T-helper 2 cell treated with Interferon-gamma antibody and Interleukin-4, amounts not matched to agents 5 μg/mL and 100 μg/mL, for 36 hours (primary cell): Measurements from ENCODE around the gene TTC21A.
A peak's percentile ranks its signal among the peaks of the same experiment; 100 is the strongest.

Experiments used
- DNase-seq: peaks from one replicate; pipeline ENCODE4 v3.0.0; 2021; ENCODE audit warnings: low spot score
- H3K27ac Mint-ChIP-seq: one replicate; pipeline ENCODE4 v1.8.0; 2021; ENCODE audit warnings: mild to moderate bottlenecking, mixed read lengths
- H3K27me3 Mint-ChIP-seq: one replicate; pipeline ENCODE4 v1.8.0; 2021; ENCODE audit warnings: low read depth, mixed read lengths
- H3K36me3 Mint-ChIP-seq: one replicate; pipeline ENCODE4 v1.8.0; 2021; ENCODE audit warnings: low read depth, mixed read lengths
- H3K4me1 Mint-ChIP-seq: one replicate; pipeline ENCODE4 v1.8.0; 2021; ENCODE audit warnings: low read depth, mixed read lengths
- H3K4me3 Mint-ChIP-seq: one replicate; pipeline ENCODE4 v1.8.0; 2022; ENCODE audit warnings: mild to moderate bottlenecking, moderate library complexity, mixed read lengths
- H3K9me3 Mint-ChIP-seq: one replicate; pipeline ENCODE4 v1.8.0; 2021; ENCODE audit warnings: mixed read lengths

Gene TTC21A

DNA sequence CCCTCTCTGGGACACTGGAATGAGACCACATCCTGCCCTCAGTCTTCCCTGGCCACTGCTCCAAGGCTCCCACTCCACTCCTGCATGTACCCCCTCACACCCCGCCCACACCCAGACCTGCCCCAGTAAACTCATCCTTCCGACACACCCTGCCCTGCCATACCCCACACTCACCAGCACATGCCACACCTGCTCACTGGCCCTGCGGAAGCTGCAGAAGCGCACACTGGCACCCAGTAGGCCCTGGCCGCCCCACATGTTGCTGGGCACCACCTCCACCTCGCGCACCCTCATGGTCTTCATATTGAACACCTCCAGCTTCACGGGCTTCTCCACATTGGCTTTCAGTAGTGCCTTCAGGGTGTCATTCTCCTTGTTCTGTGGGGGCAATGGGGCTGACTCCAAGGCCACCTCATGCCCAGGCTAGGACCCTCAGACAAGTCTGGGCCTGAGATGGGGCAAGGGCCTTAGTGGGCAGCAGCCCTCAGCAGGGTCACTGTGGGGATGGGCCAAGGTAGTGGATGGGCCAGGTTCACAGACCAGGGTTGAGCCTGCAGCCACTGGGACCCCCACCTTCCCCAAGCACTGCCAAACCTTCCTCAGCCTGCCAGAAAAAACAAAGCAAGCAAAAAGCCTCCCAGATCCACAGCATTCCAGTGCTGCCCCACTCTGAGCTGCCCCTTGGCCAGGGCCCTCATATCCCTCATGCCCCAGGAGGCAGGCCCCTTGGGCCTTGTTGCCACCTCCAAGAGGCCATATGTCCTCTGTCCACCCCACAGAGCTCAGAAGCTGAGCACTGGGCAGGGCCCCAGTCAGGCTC is 4.8 kb upstream of the TTC21A start:
- peaks cover 8% of the 10 kb centered on the region for H3K36me3 Mint-ChIP-seq
- H3K4me3 Mint-ChIP-seq = no peak overlapping the region
- no peak for DNase-seq
- H3K4me1 Mint-ChIP-seq = peaks cover 28% of the 10 kb centered on the region
- H3K27ac Mint-ChIP-seq = no peak overlapping the region
- no peaks in the 10 kb centered on the region for H3K27me3 Mint-ChIP-seq
- H3K9me3 Mint-ChIP-seq = no peaks in the 10 kb centered on the region

DNA sequence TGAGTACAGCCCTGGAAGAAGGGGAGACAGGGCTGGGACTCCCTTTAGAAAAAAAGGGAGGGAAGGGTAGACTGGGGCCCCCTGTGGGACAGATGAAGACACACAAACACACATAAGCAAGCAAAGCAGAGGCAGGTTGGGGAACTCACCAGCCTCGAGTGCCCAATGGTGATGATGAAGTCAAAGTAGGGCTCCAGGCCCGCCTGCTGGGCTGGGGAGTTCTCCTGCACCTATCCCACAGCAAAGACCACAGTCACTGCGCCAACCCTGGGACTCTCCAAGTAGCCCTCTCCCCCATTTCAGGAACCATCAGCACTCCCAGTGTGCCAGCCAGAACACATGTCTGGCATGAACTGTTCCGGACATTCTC is 4.2 kb upstream of the TTC21A start:
- H3K9me3 Mint-ChIP-seq = no peaks in the 10 kb centered on the region
- DNase-seq = no peak
- H3K27ac Mint-ChIP-seq = no peak overlapping the region
- H3K27me3 Mint-ChIP-seq = no peaks in the 10 kb centered on the region
- peaks cover 34% of the 10 kb centered on the region for H3K4me1 Mint-ChIP-seq
- H3K36me3 Mint-ChIP-seq = peaks cover 10% of the 10 kb centered on the region
- H3K4me3 Mint-ChIP-seq = no peak overlapping the region

- no peaks in the 10 kb centered on the region for H3K9me3 Mint-ChIP-seq
- peaks cover 41% of the 10 kb centered on the region for H3K4me1 Mint-ChIP-seq
- peaks cover 10% of the 10 kb centered on the region for H3K36me3 Mint-ChIP-seq
- DNase-seq = no peak
- no peaks in the 10 kb centered on the region for H3K27me3 Mint-ChIP-seq
- H3K27ac Mint-ChIP-seq = no peak overlapping the region
- H3K4me3 Mint-ChIP-seq = no peak overlapping the region
Measured at GRCh38 chr3:39103791-39104552, 3.5 kb upstream of the TTC21A start.

DNA sequence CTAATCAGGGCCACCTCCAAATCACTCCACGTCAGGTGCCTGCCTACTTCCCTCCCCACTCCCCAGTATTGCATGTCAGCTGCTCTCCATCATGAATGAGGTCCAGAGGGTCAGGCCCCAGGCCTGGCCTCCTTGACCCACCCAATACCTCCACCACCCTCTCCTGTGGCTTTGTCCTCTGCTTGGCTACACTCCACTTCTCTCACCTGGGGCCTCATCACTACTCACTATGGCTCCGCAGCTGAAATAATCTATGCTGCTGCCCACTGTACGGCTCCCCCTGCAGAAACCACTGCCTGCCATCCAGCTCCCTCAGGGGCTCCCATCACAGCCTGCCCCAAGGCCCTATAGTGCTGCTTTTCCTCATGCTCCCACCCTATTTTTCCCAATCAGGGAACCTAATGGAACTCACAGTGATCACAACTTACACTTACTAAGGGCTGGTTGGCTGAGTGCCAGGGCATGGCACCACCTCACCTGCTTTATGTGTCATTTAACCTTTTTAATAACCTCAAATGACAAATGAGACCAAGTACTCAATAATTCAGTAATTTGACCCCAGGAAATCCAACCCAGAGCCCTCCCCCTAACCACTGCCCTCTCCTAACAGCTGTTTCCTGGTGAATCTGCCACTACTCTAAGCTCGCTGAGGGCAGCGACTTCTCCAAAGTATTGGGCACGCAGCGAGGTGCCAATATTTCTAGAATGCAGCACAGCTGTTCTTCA is 2.4 kb upstream of the TTC21A start:
- DNase-seq = no peak
- H3K27ac Mint-ChIP-seq = peak overlapping the region; percentile 9
- H3K4me3 Mint-ChIP-seq = no peak overlapping the region
- H3K4me1 Mint-ChIP-seq = peaks cover 45% of the 10 kb centered on the region
- no peaks in the 10 kb centered on the region for H3K27me3 Mint-ChIP-seq
- peaks cover 10% of the 10 kb centered on the region for H3K36me3 Mint-ChIP-seq
- H3K9me3 Mint-ChIP-seq = no peaks in the 10 kb centered on the region

DNA sequence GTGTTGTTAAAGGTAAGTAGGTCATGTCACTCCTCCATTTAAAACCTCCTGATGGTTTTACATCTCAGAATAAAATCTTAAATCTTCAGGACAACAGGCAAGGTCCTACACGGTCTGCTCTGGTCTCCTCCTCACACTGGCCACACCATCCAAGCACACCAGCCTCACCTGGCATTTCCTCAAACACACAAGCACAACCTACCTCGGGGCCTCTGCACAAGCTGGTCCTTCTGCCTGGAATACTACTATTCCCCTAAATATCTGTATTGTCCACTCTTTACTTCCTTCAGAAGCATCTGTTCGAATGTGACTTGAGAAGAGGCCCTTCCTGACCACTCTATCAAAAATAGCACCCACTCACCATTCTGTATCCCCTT is 1.8 kb upstream of the TTC21A start:
- peaks cover 45% of the 10 kb centered on the region for H3K4me1 Mint-ChIP-seq
- peak overlapping the region; percentile 84 for H3K4me3 Mint-ChIP-seq
- H3K27ac Mint-ChIP-seq = peak overlapping the region; percentile 21

GRCh38 chr3:39106281-39106811 is 1.1 kb upstream of the TTC21A start:
- Mint-ChIP-seq H3K27ac (peak overlapping the region; percentile 21), H3K9me3 (no peaks in the 10 kb centered on the region), H3K4me1 (peaks cover 43% of the 10 kb centered on the region), H3K4me3 (peak overlapping the region; percentile 84), H3K36me3 (peaks cover 7% of the 10 kb centered on the region), H3K27me3 (no peaks in the 10 kb centered on the region)
- no peak for DNase-seq

More for the DNA sequence above, 1.8 kb upstream of the TTC21A start:
- Mint-ChIP-seq H3K36me3 (peaks cover 10% of the 10 kb centered on the region), H3K9me3 (no peaks in the 10 kb centered on the region), H3K27me3 (no peaks in the 10 kb centered on the region)
- no peak for DNase-seq

GRCh38 chr3:39106851-39107387 is 561 bp upstream of the TTC21A start:
- no peaks in the 10 kb centered on the region for H3K9me3 Mint-ChIP-seq
- DNase-seq = no peak
- peak overlapping the region; percentile 84 for H3K4me3 Mint-ChIP-seq
- peaks cover 7% of the 10 kb centered on the region for H3K36me3 Mint-ChIP-seq
- peaks cover 43% of the 10 kb centered on the region for H3K4me1 Mint-ChIP-seq
- no peak overlapping the region for H3K27ac Mint-ChIP-seq
- no peaks in the 10 kb centered on the region for H3K27me3 Mint-ChIP-seq

GRCh38 chr3:39108200-39108710 is 775 bp downstream of the TTC21A start:
- Mint-ChIP-seq H3K4me3 (peak overlapping the region; percentile 90), H3K9me3 (no peaks in the 10 kb centered on the region), H3K27me3 (no peaks in the 10 kb centered on the region), H3K27ac (peak overlapping the region; percentile 85), H3K4me1 (peaks cover 34% of the 10 kb centered on the region), H3K36me3 (peaks cover 4% of the 10 kb centered on the region)
- peak; percentile 16 for DNase-seq

DNA sequence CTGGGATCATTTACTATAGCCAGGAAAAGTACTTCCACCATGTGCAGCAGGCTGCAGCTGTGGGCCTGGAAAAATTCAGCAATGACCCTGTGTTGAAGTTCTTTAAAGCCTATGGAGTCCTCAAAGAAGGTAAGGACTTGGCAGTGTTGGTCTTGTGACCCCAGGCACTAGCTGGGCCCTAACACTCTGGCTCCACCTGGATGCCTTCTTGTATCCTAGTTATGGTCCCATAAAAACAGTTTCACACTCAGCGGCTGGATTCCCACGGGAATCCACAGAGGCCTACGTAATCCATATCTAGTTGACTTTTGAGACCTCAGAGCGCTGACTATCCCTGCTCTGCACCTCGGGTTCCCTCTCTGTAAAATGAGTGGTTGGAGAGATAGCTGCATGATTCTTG is 1.6 kb downstream of the TTC21A start:
- peaks cover 4% of the 10 kb centered on the region for H3K36me3 Mint-ChIP-seq
- H3K4me1 Mint-ChIP-seq = peaks cover 34% of the 10 kb centered on the region
- H3K9me3 Mint-ChIP-seq = no peaks in the 10 kb centered on the region
- no peaks in the 10 kb centered on the region for H3K27me3 Mint-ChIP-seq
- DNase-seq = no peak
- no peak overlapping the region for H3K27ac Mint-ChIP-seq
- H3K4me3 Mint-ChIP-seq = peak overlapping the region; percentile 90

DNA sequence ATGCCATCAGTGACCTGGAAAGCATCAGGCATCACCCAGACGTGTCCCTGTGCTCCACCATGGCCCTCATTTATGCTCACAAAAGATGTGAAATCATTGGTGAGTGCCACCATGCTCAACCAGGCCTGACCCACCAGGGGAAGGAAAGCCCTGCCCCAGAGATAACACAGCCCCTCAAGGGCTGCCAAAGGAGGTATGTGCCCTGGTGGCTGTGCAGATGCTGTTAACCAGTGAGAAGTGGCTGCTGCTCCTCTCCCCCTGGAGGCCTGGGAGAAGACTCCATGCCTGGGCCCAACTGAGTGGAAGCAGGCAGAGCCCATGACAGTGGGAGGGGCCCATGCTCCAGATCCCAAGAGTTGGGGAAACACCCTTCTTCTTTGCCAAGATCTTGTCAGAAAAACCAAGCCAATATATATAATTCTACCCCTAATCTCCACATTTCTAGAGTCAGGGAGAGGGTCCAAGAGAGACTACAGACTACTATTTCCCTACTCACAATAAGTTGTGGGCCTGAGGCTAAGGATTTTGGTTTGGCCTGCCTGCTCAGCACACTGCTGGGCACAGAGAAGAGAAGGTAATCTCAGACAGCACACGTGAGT is 2.7 kb downstream of the TTC21A start:
- H3K27me3 Mint-ChIP-seq = no peaks in the 10 kb centered on the region
- no peak overlapping the region for H3K27ac Mint-ChIP-seq

GRCh38 chr3:39112113-39112512 is 4.6 kb downstream of the TTC21A start:
- Mint-ChIP-seq H3K4me3 (no peak overlapping the region), H3K9me3 (no peaks in the 10 kb centered on the region), H3K27ac (no peak overlapping the region), H3K36me3 (peaks cover 2% of the 10 kb centered on the region), H3K27me3 (no peaks in the 10 kb centered on the region), H3K4me1 (peaks cover 17% of the 10 kb centered on the region)
- DNase-seq = no peak

More for the DNA sequence above, 2.7 kb downstream of the TTC21A start:
- DNase-seq = no peak
- peaks cover 4% of the 10 kb centered on the region for H3K36me3 Mint-ChIP-seq
- peaks cover 30% of the 10 kb centered on the region for H3K4me1 Mint-ChIP-seq
- H3K9me3 Mint-ChIP-seq = no peaks in the 10 kb centered on the region
- H3K4me3 Mint-ChIP-seq = no peak overlapping the region

DNA sequence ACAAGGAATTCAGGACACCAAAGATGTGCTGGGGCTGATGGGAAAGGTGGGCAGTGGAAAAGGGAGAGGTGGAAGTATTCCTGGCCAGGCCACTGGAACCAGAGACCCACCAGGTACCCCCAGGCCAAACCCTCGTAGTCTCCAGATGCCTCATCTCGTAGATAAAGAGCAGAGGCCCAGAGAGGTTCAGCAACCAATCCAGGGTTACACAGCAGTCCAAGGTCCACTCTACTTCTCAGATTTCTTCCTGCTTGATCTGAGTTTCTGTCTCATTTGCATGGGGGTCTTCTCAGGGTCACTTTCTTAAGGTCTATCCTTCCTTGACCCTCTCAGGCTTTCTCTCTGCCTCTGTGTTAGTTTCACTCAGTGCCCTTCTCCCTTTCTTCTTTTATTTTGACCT is 5.1 kb downstream of the TTC21A start:
- Mint-ChIP-seq H3K27ac (no peak overlapping the region), H3K4me1 (peaks cover 17% of the 10 kb centered on the region), H3K9me3 (no peaks in the 10 kb centered on the region), H3K4me3 (no peak overlapping the region), H3K27me3 (no peaks in the 10 kb centered on the region), H3K36me3 (peaks cover 2% of the 10 kb centered on the region)
- no peak for DNase-seq

- no peak for DNase-seq
- H3K4me3 Mint-ChIP-seq = no peak overlapping the region
- peaks cover 11% of the 10 kb centered on the region for H3K4me1 Mint-ChIP-seq
- peaks cover 2% of the 10 kb centered on the region for H3K27me3 Mint-ChIP-seq
- H3K27ac Mint-ChIP-seq = no peak overlapping the region
- H3K9me3 Mint-ChIP-seq = no peaks in the 10 kb centered on the region
- H3K36me3 Mint-ChIP-seq = no peaks in the 10 kb centered on the region
Measured at GRCh38 chr3:39113291-39113690, 5.8 kb downstream of the TTC21A start.
